CD8-positive, alpha-beta memory T cell (primary cell): ENCODE data around the gene LYPD4. TPM values are rescaled to one million over a fixed set of nuclear protein-coding genes. Genes with fewer than 3 reads are reported as not detected.

Experiments
- CTCF ChIA-PET: fragments of 350-600 bp; sonication (Branson Sonifier 250); formaldehyde crosslinking; loops from one replicate; lab custom pipeline; 2021; ENCODE audit warnings: antibody characterized with exemption; lab: Charles Lee
- POLR2A ChIA-PET: fragments of 350-600 bp; sonication (Branson Sonifier 250); formaldehyde crosslinking; loops from one replicate; lab custom pipeline; 2021; ENCODE audit warnings: antibody characterized with exemption; lab: Charles Lee
- DNase-seq, 5 donors: peaks; one replicate each; pipeline versions ENCODE4 v3.0.0 to v3.0.0-alpha.2; 2020 to 2022; ENCODE audit warnings: mixed read lengths in 1 of 5
- H3K27ac ChIP-seq: one replicate; pipeline ENCODE4 v1.7.0; 2013; ENCODE audit warnings: low read depth, mild to moderate bottlenecking, low read length, moderate library complexity
- H3K27me3 ChIP-seq: 2 replicates; pipeline ENCODE4 v1.7.0; 2013; ENCODE audit warnings: low read length, mild to moderate bottlenecking; ENCODE audit not compliant: insufficient read depth, poor library complexity, severe bottlenecking
- H3K36me3 ChIP-seq: 2 replicates; pipeline ENCODE4 v1.7.0; 2013; ENCODE audit warnings: mild to moderate bottlenecking, low read length, moderate library complexity; ENCODE audit not compliant: insufficient read depth
- H3K4me1 ChIP-seq: 2 replicates; pipeline ENCODE4 v1.7.0; 2013; ENCODE audit warnings: mild to moderate bottlenecking, low read length, moderate library complexity; ENCODE audit not compliant: insufficient read depth
- H3K4me3 ChIP-seq: 2 replicates; pipeline ENCODE4 v1.7.0; 2013; ENCODE audit warnings: mild to moderate bottlenecking, low read length
- H3K9me3 ChIP-seq: 2 replicates; pipeline ENCODE4 v1.7.0; 2013; ENCODE audit warnings: mild to moderate bottlenecking, low read length
- H3K27ac Mint-ChIP-seq, 8 donors: one replicate each; pipeline ENCODE4 v1.8.0; 2020 to 2021; ENCODE audit warnings: mixed read lengths in 8 of 8, mild to moderate bottlenecking in 6 of 8, inconsistent platforms in 3 of 8, moderate library complexity in 3 of 8
- H3K27me3 Mint-ChIP-seq, 2 donors: one replicate each; pipeline ENCODE4 v1.8.0; 2020 to 2021; ENCODE audit warnings: mixed read lengths in 2 of 2, mild to moderate bottlenecking in 1 of 2, moderate library complexity in 1 of 2
- H3K36me3 Mint-ChIP-seq, 3 donors: one replicate each; pipeline ENCODE4 v1.8.0; 2020 to 2021; ENCODE audit warnings: mixed read lengths in 3 of 3, inconsistent platforms in 1 of 3, mild to moderate bottlenecking in 1 of 3
- H3K4me1 Mint-ChIP-seq, 3 donors: one replicate each; pipeline ENCODE4 v1.8.0; 2020 to 2021; ENCODE audit warnings: mixed read lengths in 3 of 3, inconsistent platforms in 1 of 3, mild to moderate bottlenecking in 1 of 3
- H3K4me3 Mint-ChIP-seq, 7 donors: one replicate each; pipeline ENCODE4 v1.8.0; 2020 to 2021; ENCODE audit warnings: mixed read lengths in 7 of 7, mild to moderate bottlenecking in 6 of 7, moderate library complexity in 4 of 7, inconsistent platforms in 2 of 7
- H3K9me3 Mint-ChIP-seq, 5 donors: one replicate each; pipeline ENCODE4 v1.8.0; 2020 to 2022; ENCODE audit warnings: mixed read lengths in 5 of 5, mild to moderate bottlenecking in 3 of 5, moderate library complexity in 2 of 5, inconsistent platforms in 1 of 5
- polyA plus RNA-seq: library from polyadenylated mRNA; unstranded; fragments of 300-500 nt; fragmentation: Illumina TruSeq; gene quantifications from one replicate; pipeline ENCODE4 v1.2.3, GENCODE V29; 2021
- total RNA-seq, 2 experiments: library from RNA; stranded (reverse); gene quantifications; one replicate each; pipeline ENCODE4 v1.2.3, GENCODE V29; 2021

LYPD4 gene, protein sequence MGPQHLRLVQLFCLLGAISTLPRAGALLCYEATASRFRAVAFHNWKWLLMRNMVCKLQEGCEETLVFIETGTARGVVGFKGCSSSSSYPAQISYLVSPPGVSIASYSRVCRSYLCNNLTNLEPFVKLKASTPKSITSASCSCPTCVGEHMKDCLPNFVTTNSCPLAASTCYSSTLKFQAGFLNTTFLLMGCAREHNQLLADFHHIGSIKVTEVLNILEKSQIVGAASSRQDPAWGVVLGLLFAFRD
- not detected for total RNA-seq
- polyA plus RNA-seq, result not detected

DNA sequence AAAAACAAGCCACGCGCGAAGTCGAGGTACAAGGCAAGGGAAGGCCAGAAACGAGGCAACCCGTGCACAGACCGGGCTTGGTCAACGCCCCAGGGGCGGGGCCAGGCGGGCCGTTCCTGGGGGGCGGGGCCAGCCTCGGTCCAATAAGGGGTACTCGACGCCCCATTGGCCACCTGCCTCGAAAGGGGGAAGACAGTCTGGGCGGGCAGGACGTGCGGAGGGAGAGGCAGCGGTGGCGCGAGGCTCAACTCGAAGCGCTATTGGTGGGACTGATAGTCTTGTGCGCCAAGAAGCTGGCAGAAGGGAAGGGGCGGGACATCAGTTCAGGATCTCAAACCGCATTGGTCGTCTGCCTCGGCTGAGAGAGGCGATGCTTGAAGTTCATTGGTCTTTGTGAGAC is at the start of gene LYPD4:
TSS of gene LYPD4 (minus strand) at position 83 of the 400 bp plus-strand sequence. CDS start 5,398 bp downstream, outside the sequence.
- Histone ChIP-seq H3K4me1 (no peaks in the 10 kb centered on the region), H3K27ac (no peak within 1 kb of the TSS), H3K4me3 (no peak within 1 kb of the TSS), H3K9me3 (no peaks in the 10 kb centered on the region), H3K36me3 (no peaks in the 10 kb centered on the region), H3K27me3 (no peaks in the 10 kb centered on the region)
- Mint-ChIP-seq H3K9me3 (no peaks in the 10 kb centered on the region), H3K36me3 (no peaks in the 10 kb centered on the region), H3K27me3 (peaks cover 4 to 7% of the 10 kb centered on the region in 2 donors), H3K4me3 (peak within 1 kb of the TSS in 1 of 7 donors; percentile 44), H3K27ac (peak within 1 kb of the TSS in 1 of 8 donors; percentile 63), H3K4me1 (no peaks in the 10 kb centered on the region)
- CTCF ChIA-PET, result no interaction called here
- POLR2A ChIA-PET, result no interaction called here
- no peak for DNase-seq

DNA sequence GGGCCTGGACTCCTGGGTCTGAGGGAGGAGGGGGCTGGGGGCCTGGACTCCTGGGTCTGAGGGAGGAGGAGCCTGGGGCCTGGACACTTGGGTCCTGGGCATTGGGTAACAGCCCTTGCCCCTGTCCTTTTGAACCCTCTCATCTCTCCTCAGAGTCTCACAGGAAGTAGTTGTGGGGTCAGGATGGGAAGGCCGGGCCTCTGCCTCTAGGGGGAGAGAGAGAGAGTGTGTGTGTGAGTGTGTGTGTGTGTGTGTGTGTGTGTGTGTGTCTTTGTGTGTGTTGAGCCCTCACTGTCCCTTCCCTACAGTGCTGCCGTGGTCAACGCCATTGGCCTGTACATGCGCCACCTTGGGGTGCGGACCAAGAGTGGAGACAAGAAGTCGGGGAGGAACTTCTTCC is 49.4 kb upstream of the LYPD4 start:
- Mint-ChIP-seq H3K9me3 (no peaks in the 10 kb centered on the region), H3K4me1 (peaks cover 54 to 81% (median 68%) of the 10 kb centered on the region in 3 donors), H3K27me3 (no peaks in the 10 kb centered on the region), H3K36me3 (peaks cover 16 to 74% (median 19%) of the 10 kb centered on the region in 3 donors), H3K4me3 (peak overlapping the region in 3 of 7 donors; percentile 28 to 55 (median 39)), H3K27ac (peak overlapping the region in 7 of 8 donors; percentile 36 to 95 (median 64))
- ChIA-PET POLR2A (no interaction called here), CTCF (no interaction called here)
- H3K4me3 ChIP-seq, result no peak overlapping the region
- peaks cover 78% of the 10 kb centered on the region for H3K36me3 ChIP-seq
- peak in 1 of 5 donors; percentile 47 for DNase-seq
- no peaks in the 10 kb centered on the region for H3K9me3 ChIP-seq
- H3K27me3 ChIP-seq, result no peaks in the 10 kb centered on the region
- no peak overlapping the region for H3K27ac ChIP-seq
- peaks cover 83% of the 10 kb centered on the region for H3K4me1 ChIP-seq

DNA sequence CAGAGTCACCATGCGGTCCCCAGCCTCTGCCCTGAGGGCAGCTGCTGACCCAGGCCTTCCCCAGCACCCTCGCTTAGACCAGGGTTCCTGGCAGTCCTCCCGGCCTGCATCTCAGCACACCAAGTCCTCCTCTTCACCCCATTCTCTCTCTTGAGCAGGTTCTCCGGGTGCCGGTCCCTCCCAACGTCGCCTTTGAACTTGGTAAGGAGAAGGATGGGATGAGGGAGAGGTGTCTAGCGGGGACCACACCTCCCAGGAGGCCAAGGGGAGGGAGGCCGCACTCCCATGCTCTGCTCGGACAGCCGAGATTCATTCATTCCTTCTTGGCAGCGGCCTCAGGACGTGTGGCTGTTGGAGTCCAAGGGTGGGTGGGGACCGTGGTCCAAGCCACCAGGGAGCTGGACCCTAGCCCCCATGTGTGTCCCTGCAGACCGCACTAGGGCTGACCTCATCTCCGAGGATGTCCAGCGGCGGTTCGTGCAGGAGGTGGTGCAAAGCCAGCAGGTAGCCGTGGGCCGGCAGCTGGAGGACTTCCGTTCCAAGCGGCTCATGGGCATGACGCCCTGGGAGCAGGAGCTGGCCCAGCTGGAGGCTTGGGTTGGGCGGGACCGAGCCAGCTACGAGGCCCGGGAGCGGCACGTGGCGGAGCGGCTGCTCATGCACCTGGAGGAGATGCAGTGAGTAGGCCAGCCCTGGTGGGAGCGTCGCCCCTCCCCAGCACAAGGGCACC is 47.9 kb upstream of the LYPD4 start:
- Mint-ChIP-seq H3K4me3 (peak overlapping the region in 1 of 7 donors; percentile 18), H3K27ac (peak overlapping the region in 4 of 8 donors; percentile 87 to 97 (median 94)), H3K36me3 (peaks cover 13 to 71% (median 24%) of the 10 kb centered on the region in 3 donors), H3K27me3 (peaks cover 0 to under 1% of the 10 kb centered on the region in 2 donors), H3K4me1 (peaks cover 54 to 78% (median 63%) of the 10 kb centered on the region in 3 donors), H3K9me3 (no peaks in the 10 kb centered on the region)
- Histone ChIP-seq H3K36me3 (peaks cover 66% of the 10 kb centered on the region), H3K9me3 (no peaks in the 10 kb centered on the region), H3K27ac (no peak overlapping the region), H3K4me3 (peak overlapping the region; percentile 32), H3K27me3 (no peaks in the 10 kb centered on the region), H3K4me1 (peaks cover 82% of the 10 kb centered on the region)
- ChIA-PET POLR2A (interaction anchor here (1.2 to 10.3 kb wide), 4 partner anchors 15 to 36 kb away, joined by 3 to 190 read pairs (median 25); partner anchors contain the start of genes CD79A, ERFL and RPS19), CTCF (interaction anchor here (1.5 to 13.0 kb wide), 5 partner anchors 11 to 53 kb away, joined by 4 to 227 read pairs (median 12); partner anchors contain the start of genes CD79A and RPS19)
- no peak for DNase-seq

DNA sequence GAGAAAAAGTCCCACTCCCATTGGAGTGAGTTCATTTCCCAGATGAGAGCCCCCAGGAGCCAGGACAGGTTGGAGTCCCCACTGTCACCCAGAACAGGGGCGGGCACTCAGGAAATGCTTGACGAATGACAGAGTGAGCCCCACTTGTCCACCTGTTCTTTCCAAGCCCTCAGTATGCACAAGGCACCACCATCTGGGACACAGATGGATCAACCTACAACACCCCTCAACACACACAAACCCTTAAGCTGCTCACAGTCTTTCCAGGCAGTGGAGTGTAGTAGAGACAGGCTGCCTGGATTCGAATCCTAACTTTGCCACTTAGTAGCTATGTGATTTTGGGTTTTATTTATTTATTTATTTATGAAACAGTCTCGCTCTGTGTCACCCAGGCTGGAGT is 46.5 kb upstream of the LYPD4 start:
- Histone ChIP-seq H3K27me3 (no peaks in the 10 kb centered on the region), H3K4me3 (no peak overlapping the region), H3K36me3 (peaks cover 60% of the 10 kb centered on the region), H3K4me1 (peaks cover 82% of the 10 kb centered on the region), H3K9me3 (no peaks in the 10 kb centered on the region), H3K27ac (no peak overlapping the region)
- Mint-ChIP-seq H3K4me3 (peak overlapping the region in 1 of 7 donors; percentile 48), H3K9me3 (no peaks in the 10 kb centered on the region), H3K4me1 (peaks cover 64 to 80% (median 65%) of the 10 kb centered on the region in 3 donors), H3K27me3 (peaks cover 0 to 2% of the 10 kb centered on the region in 2 donors), H3K27ac (peak overlapping the region in 5 of 8 donors; percentile 56 to 94 (median 91)), H3K36me3 (peaks cover 16 to 80% (median 27%) of the 10 kb centered on the region in 3 donors)
- DNase-seq, result no peak
- ChIA-PET POLR2A (interaction anchor here (0.7 to 10.3 kb wide), 4 partner anchors 16 to 54 kb away, joined by 3 to 190 read pairs (median 25); partner anchors contain the start of genes CD79A and RPS19), CTCF (interaction anchor here (1.5 to 13.0 kb wide), 5 partner anchors 12 to 54 kb away, joined by 4 to 227 read pairs (median 12); partner anchors contain the start of genes CD79A and RPS19)

DNA sequence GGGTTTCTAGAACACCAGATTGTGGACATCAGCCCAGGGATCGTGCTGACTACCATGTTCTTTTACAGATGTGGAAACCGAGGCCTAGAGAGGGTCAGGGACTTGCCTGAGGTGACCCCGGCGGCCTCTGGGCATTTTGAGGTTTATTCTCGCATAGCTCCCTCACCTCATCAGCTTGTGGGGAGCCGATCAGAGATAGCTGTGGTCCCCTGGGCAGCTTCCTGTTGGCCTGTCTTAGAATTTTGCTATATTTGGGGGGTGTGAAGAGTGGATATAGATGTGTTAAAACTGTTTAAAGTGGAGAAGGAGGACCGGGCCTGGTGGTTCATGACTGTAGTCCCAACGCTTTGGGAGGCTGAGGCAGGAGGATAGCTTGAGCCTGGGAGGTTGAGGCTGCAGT is 45.4 kb upstream of the LYPD4 start:
- peak overlapping the region; percentile 24 to 99 (median 85) for H3K4me3 Mint-ChIP-seq
- DNase-seq, result peak in 1 of 5 donors; percentile 40
- POLR2A ChIA-PET, result interaction anchor here (0.6 to 10.3 kb wide), 7 partner anchors 13 to 39 kb away, joined by 4 to 190 read pairs (median 8); partner anchors contain the start of genes CD79A and RPS19
- H3K4me1 Mint-ChIP-seq, result peaks cover 62 to 78% (median 65%) of the 10 kb centered on the region in 3 donors
- peaks cover 15 to 77% (median 23%) of the 10 kb centered on the region in 3 donors for H3K36me3 Mint-ChIP-seq
- no peaks in the 10 kb centered on the region for H3K27me3 ChIP-seq
- H3K9me3 Mint-ChIP-seq, result no peaks in the 10 kb centered on the region
- H3K9me3 ChIP-seq, result no peaks in the 10 kb centered on the region
- no peak overlapping the region for H3K27ac ChIP-seq
- H3K4me1 ChIP-seq, result peaks cover 79% of the 10 kb centered on the region
- H3K4me3 ChIP-seq, result no peak overlapping the region
- H3K27ac Mint-ChIP-seq, result peak overlapping the region; percentile 52 to 98 (median 86)
- peaks cover 0 to 2% of the 10 kb centered on the region in 2 donors for H3K27me3 Mint-ChIP-seq
- CTCF ChIA-PET, result interaction anchor here (4.0 to 13.0 kb wide), 4 partner anchors 13 to 55 kb away, joined by 12 to 227 read pairs (median 69); partner anchors contain the start of genes CD79A and RPS19
- H3K36me3 ChIP-seq, result peaks cover 50% of the 10 kb centered on the region

DNA sequence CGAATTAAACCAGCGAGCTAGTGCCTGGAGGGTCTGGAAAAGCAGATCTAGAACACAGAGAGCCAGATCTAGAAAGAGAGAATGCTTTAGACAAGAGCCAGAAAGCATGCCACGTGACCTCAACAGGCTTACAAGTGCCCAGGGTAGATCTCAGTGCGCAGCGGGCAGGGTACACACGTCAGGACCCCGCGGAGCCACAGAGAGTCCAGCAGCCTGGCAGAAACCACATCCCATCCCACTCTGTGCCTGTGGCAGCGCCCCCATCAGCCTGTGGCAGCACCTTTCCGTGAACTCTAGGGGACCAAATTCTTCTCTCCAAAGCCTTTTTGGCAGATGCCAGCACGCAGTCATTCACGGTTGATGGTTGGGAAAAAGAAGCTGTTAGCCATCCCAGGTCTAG is 44.4 kb upstream of the LYPD4 start:
- H3K27ac ChIP-seq, result no peak overlapping the region
- peak overlapping the region; percentile 81 to 98 (median 95) for H3K27ac Mint-ChIP-seq
- ChIA-PET CTCF (interaction anchor here (1.3 to 13.0 kb wide), 6 partner anchors 14 to 56 kb away, joined by 3 to 227 read pairs (median 32); partner anchors contain the start of genes CD79A and RPS19), POLR2A (interaction anchor here (1.1 to 10.3 kb wide), 7 partner anchors 10 to 59 kb away, joined by 3 to 190 read pairs (median 11); partner anchors contain the start of gene CD79A)
- peaks cover 73% of the 10 kb centered on the region for H3K4me1 ChIP-seq
- peaks cover 0 to 2% of the 10 kb centered on the region in 2 donors for H3K27me3 Mint-ChIP-seq
- peaks cover 40% of the 10 kb centered on the region for H3K36me3 ChIP-seq
- DNase-seq, result peak in 2 of 5 donors; percentile 56 to 76
- H3K27me3 ChIP-seq, result no peaks in the 10 kb centered on the region
- no peaks in the 10 kb centered on the region for H3K9me3 ChIP-seq
- peak overlapping the region; percentile 85 to 99 (median 94) for H3K4me3 Mint-ChIP-seq
- H3K9me3 Mint-ChIP-seq, result no peaks in the 10 kb centered on the region
- peaks cover 14 to 81% (median 20%) of the 10 kb centered on the region in 3 donors for H3K36me3 Mint-ChIP-seq
- H3K4me3 ChIP-seq, result peak overlapping the region; percentile 92
- peaks cover 59 to 74% (median 61%) of the 10 kb centered on the region in 3 donors for H3K4me1 Mint-ChIP-seq

DNA sequence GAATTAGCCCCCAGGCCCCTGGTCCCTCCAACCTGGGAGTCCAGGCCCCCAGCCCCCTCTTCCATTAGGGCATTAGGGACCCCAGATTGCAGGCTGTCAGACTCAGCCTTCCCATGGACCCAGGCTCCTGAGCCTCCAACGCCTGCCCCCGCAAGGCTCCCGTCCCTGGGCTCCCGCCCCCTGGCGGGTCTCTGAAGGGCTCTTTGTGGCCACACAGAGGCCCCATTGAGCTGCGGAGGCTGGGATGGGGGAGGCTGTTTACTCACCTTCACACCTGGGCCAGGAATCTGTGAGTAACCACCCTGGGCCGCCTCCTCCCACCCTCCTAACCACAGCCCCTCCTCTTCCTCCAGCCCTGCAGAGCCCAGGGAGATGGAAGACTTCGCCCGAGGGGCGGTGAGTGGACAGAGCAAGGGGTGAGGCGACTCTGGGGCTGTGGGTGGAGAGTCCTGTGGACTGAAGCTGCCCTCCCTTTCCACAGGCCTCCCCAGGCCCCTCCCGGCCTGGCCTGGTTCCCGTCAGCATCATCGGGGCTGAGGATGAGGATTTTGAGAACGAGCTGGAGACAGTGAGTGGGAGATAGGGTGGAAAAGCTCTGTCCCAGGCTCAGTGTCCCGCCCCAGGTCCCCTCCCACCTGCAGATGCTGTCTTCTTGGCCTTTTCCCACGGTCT is 43.4 kb upstream of the LYPD4 start:
- peaks cover 13 to 83% (median 18%) of the 10 kb centered on the region in 3 donors for H3K36me3 Mint-ChIP-seq
- Histone ChIP-seq H3K4me1 (peaks cover 69% of the 10 kb centered on the region), H3K9me3 (no peaks in the 10 kb centered on the region), H3K36me3 (peaks cover 37% of the 10 kb centered on the region), H3K4me3 (peak overlapping the region; percentile 92), H3K27ac (peak overlapping the region; percentile 89), H3K27me3 (no peaks in the 10 kb centered on the region)
- peak overlapping the region; percentile 81 to 99 (median 97) for H3K27ac Mint-ChIP-seq
- H3K4me1 Mint-ChIP-seq, result peaks cover 54 to 69% (median 55%) of the 10 kb centered on the region in 3 donors
- H3K9me3 Mint-ChIP-seq, result no peaks in the 10 kb centered on the region
- ChIA-PET POLR2A (interaction anchor here (0.8 to 10.3 kb wide), 11 partner anchors 8 to 71 kb away, joined by 3 to 190 read pairs (median 11); partner anchors contain the start of genes CD79A, RABAC1 and RPS19), CTCF (interaction anchor here (0.9 to 13.0 kb wide), 8 partner anchors 10 to 63 kb away, joined by 3 to 227 read pairs (median 6); partner anchors contain the start of genes CD79A and RPS19)
- peaks cover 0 to 2% of the 10 kb centered on the region in 2 donors for H3K27me3 Mint-ChIP-seq
- DNase-seq, result peak; percentile 70 to 93 (median 85)
- H3K4me3 Mint-ChIP-seq, result peak overlapping the region; percentile 85 to 99 (median 94)
